D721Med (cell line): ENCODE results near the gene HINT3.
"Not testable (repeated sequence)": the region's sequence is repeated elsewhere in the genome, so short reads cannot be mapped to it uniquely, and the experiment has no call there.

ENCODE experiments used
- DNase-seq: peaks from one replicate; pipeline ENCODE4 v3.0.0; 2011; ENCODE audit warnings: low spot score; ENCODE audit not compliant: insufficient read length
- FAIRE-seq: peaks from 2 replicates; lab custom pipeline; 2011; peaks lifted over from hg19 to GRCh38; lab: Jason Lieb, UNC
- CTCF ChIP-seq: IDR thresholded peaks from 2 replicates; pipeline ENCODE4 v1.5.1; 2012; ENCODE audit warnings: mild to moderate bottlenecking, control low read depth; ENCODE audit not compliant: insufficient read depth; ENCODE audit errors: missing control alignments

Gene HINT3

DNA sequence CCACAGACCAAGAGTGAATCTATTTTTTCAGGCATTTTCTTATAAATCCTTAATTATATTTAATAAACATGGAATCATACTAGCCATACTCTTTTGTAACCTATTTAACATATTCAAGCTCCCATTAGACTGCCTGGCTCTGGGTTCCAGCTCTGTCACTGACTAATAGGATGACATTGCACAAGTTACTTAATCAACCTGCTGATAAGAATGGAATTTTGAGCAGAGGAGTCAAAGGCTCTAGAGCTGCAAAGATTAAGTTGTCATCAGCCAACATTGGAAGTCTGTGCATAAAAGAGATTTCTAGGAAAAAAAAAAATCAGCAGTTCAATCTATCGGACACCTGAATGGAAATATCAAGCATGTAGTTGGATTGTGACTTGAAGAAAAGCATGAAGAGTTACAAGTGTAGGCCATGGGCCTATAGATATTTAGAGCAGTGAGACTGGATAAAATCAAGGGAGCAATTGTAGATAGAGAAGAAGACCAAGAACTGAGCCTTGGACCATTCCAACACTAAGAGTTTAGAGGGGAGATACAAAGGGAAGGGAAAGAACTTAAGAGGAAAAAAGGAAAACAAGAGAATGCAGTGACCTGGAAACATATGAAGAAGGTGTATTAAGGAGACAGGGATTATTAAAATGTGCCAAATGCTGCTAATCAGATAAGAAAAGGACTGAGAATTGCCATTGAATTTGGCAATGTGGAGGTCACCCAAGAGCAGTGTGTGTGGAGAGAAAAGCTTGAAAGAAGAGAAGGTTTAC lies 11.0 kb upstream of the HINT3 start:
- no peak for TF ChIP-seq CTCF
- DNase-seq (no peak), FAIRE-seq (no peak)

GRCh38 chr6:125947615-125948014 lies 9.0 kb upstream of the HINT3 start:
- no peak for DNase-seq
- TF ChIP-seq CTCF, result no peak
- no peak for FAIRE-seq

GRCh38 chr6:125948455-125948854 lies 8.1 kb upstream of the HINT3 start:
- no peak for DNase-seq
- TF ChIP-seq CTCF, result no peak
- FAIRE-seq, result no peak

DNA sequence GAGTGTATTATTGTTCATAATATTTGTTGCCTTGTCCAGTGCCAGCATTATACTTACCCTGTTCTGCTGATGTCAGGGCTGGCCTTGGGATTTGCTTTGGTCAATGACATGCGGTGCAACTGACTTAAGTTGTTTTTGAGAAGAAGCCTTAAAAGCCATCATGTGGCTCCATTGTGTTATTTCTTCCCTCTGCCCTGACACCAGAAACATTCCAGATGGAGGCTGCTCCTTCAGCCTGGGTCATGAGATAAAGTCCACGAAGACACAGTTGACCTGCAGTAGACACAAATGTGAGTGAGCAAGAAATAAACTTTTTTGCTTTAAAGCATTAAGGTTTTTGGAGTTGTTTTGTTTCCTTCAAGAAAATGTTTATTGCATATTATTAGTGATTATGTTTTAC lies 7.5 kb upstream of the HINT3 start:
- TF ChIP-seq CTCF, result no peak
- no peak for DNase-seq
- FAIRE-seq, result no peak

- DNase-seq (no peak), FAIRE-seq (no peak)
- TF ChIP-seq CTCF, result no peak
Observed at GRCh38 chr6:125950293-125950692, 6.3 kb upstream of the HINT3 start.

DNA sequence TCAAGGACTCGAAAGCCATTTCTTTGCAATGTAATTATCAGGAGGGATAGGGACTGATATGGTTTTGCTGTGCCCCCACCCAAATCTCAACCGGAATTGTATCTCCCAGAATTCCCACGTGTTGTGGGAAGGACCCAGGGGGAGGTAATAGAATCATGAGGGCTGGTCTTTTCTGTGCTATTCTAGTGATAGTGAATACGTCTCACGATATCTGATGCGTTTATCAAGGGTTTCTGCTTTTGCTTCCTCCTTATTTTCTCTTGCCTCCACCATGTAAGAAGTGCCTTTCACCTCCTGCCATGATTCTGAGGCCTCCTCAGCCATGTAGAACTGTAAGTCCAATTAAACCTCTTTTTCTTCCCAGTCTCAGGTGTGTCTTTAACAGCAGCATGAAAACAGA lies 5.9 kb upstream of the HINT3 start:
- FAIRE-seq, DNase-seq: not testable (repeated sequence)

DNA sequence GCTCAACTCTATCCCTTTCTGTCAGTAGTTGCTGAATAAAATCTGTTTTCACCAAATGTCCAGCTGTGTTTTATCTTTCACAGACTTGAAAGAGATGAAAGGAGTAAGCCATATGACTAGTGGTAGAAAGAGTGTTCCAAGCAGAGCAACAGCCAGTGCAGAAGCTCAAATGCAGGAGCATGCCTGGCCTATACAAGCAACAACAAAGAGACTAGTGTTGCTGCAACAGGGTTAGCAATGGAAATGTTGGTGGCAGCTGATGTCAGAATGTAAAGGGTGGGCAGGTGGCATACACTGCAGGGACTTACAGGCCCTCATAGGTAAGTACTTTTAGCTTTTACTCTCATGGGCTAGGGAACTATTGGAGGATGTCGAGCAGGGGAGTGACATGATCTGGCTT lies 5.2 kb upstream of the HINT3 start:
- DNase-seq (no peak), FAIRE-seq (no peak)
- TF ChIP-seq CTCF, result no peak
